ENCODE measurements around the gene EGLN2. TPM values are rescaled to one million over a fixed set of nuclear protein-coding genes. Genes with fewer than 3 reads are reported as not detected.
"Not testable (repeated sequence)": the region's sequence is repeated elsewhere in the genome, so short reads cannot be mapped to it uniquely, and the experiment has no call there.

Gene EGLN2
- polyA plus RNA-seq, 10 donors = 38.4 to 59.6 (median 46.3) TPM

- not testable (repeated sequence) for DNase-seq
Measured at GRCh38 chr19:40812571-40812970, 13.6 kb downstream of the EGLN2 start.

GRCh38 chr19:40813182-40813581, 14.2 kb downstream of the EGLN2 start:
- no peak for DNase-seq

GRCh38 chr19:40815223-40815622, 16.2 kb downstream of the EGLN2 start:
- DNase-seq = no peak

- DNase-seq = peak in 2 of 3 donors; percentile 64 to 79
Measured at GRCh38 chr19:40818480-40819399, 19.7 kb downstream of the EGLN2 start.

- DNase-seq = peak in 1 of 3 donors; percentile 61
Measured at GRCh38 chr19:40819479-40820234, 20.7 kb downstream of the EGLN2 start.

GRCh38 chr19:40822161-40822560, 23.2 kb downstream of the EGLN2 start:
- DNase-seq = no peak

GRCh38 chr19:40822704-40823553, 23.9 kb downstream of the EGLN2 start:
- DNase-seq = not testable (repeated sequence)

GRCh38 chr19:40824916-40825315, 25.9 kb downstream of the EGLN2 start:
- DNase-seq = not testable (repeated sequence)

GRCh38 chr19:40825460-40826095, 26.6 kb downstream of the EGLN2 start:
- not testable (repeated sequence) for DNase-seq

GRCh38 chr19:40826312-40826698, 27.3 kb downstream of the EGLN2 start:
- not testable (repeated sequence) for DNase-seq

- DNase-seq = not testable (repeated sequence)
Measured at GRCh38 chr19:40826699-40827385, 27.9 kb downstream of the EGLN2 start.

GRCh38 chr19:40827386-40828247, 28.6 kb downstream of the EGLN2 start:
- no peak for DNase-seq

GRCh38 chr19:40829205-40829604, 30.2 kb downstream of the EGLN2 start:
- no peak for DNase-seq

GRCh38 chr19:40830741-40831140, 31.8 kb downstream of the EGLN2 start:
- DNase-seq = not testable (repeated sequence)

- peak in 1 of 3 donors; percentile 78 for DNase-seq
Measured at GRCh38 chr19:40831502-40832430, 32.8 kb downstream of the EGLN2 start.

- DNase-seq = not testable (repeated sequence)
Measured at GRCh38 chr19:40832431-40832790, 33.4 kb downstream of the EGLN2 start.

GRCh38 chr19:40833728-40834533, 34.9 kb downstream of the EGLN2 start:
- DNase-seq = peak in 1 of 3 donors; percentile 28
